T follicular helper cell (primary cell): ENCODE results near the gene ZSWIM6.
"Not testable (repeated sequence)": the region's sequence is repeated elsewhere in the genome, so short reads cannot be mapped to it uniquely, and the experiment has no call there.

Experiments used
- DNase-seq: peaks from one replicate; pipeline ENCODE4 v3.0.0-alpha.2; 2020; ENCODE audit warnings: low read depth

Gene ZSWIM6

GRCh38 chr5:61407706-61408270, 75.7 kb downstream of the ZSWIM6 start:
- no peak for DNase-seq

GRCh38 chr5:61408476-61409168, 76.6 kb downstream of the ZSWIM6 start:
- peak; percentile 97 for DNase-seq

- no peak for DNase-seq
Measured at GRCh38 chr5:61409568-61409967, 77.5 kb downstream of the ZSWIM6 start.

GRCh38 chr5:61410811-61411210, 78.8 kb downstream of the ZSWIM6 start:
- DNase-seq, result no peak

GRCh38 chr5:61412361-61412760, 80.3 kb downstream of the ZSWIM6 start:
- DNase-seq, result no peak

GRCh38 chr5:61413205-61413604, 81.1 kb downstream of the ZSWIM6 start:
- DNase-seq, result not testable (repeated sequence)

GRCh38 chr5:61414806-61415205, 82.7 kb downstream of the ZSWIM6 start:
- DNase-seq, result no peak

- DNase-seq, result no peak
Measured at GRCh38 chr5:61416010-61416409, 84.0 kb downstream of the ZSWIM6 start.

- no peak for DNase-seq
Measured at GRCh38 chr5:61416420-61416819, 84.4 kb downstream of the ZSWIM6 start.

- DNase-seq, result no peak
Measured at GRCh38 chr5:61417340-61417739, 85.3 kb downstream of the ZSWIM6 start.

GRCh38 chr5:61417851-61418250, 85.8 kb downstream of the ZSWIM6 start:
- DNase-seq, result no peak

- no peak for DNase-seq
Measured at GRCh38 chr5:61419106-61419505, 87.0 kb downstream of the ZSWIM6 start.

- no peak for DNase-seq
Measured at GRCh38 chr5:61420016-61420415, 88.0 kb downstream of the ZSWIM6 start.

- not testable (repeated sequence) for DNase-seq
Measured at GRCh38 chr5:61421262-61421661, 89.2 kb downstream of the ZSWIM6 start.

GRCh38 chr5:61423487-61424145, 91.6 kb downstream of the ZSWIM6 start:
- DNase-seq, result no peak

GRCh38 chr5:61425918-61426317, 93.9 kb downstream of the ZSWIM6 start:
- DNase-seq, result no peak

- no peak for DNase-seq
Measured at GRCh38 chr5:61429906-61430305, 97.8 kb downstream of the ZSWIM6 start.

GRCh38 chr5:61431923-61432620, 100.0 kb downstream of the ZSWIM6 start:
- no peak for DNase-seq

GRCh38 chr5:61435368-61435767, 103.3 kb downstream of the ZSWIM6 start:
- DNase-seq, result no peak

- no peak for DNase-seq
Measured at GRCh38 chr5:61438298-61438970, 106.4 kb downstream of the ZSWIM6 start.

- DNase-seq, result no peak
Measured at GRCh38 chr5:61440086-61440485, 108.0 kb downstream of the ZSWIM6 start.

GRCh38 chr5:61440596-61440995, 108.5 kb downstream of the ZSWIM6 start:
- DNase-seq, result no peak
